Activated T-cell treated with anti-CD3 and anti-CD28 coated beads, Interleukin-2, amount 50 U/mL, for 72 hours (primary cell): Measurements from ENCODE around the gene BGLAP. TPM values are rescaled to one million over a fixed set of nuclear protein-coding genes. Genes with fewer than 3 reads are reported as not detected.

ENCODE experiments used
- ATAC-seq, 2 donors: fragments of 150-1000 bp; cut with Tn5 transposase; replicated peaks in 1 of 2; 2 replicates each; pipeline ENCODE4 v1.10.0; 2021; ENCODE audit warnings: moderate library complexity in 2 of 2, mild to moderate bottlenecking in 1 of 2
- DNase-seq, 2 donors: peaks; one replicate each; pipeline ENCODE4 v3.0.0; 2021 to 2022; ENCODE audit warnings: mixed read lengths in 1 of 2
- H3K27ac Mint-ChIP-seq: one replicate; pipeline ENCODE4 v1.8.0; 2022; ENCODE audit warnings: mild to moderate bottlenecking, moderate library complexity, mixed read lengths
- H3K27me3 Mint-ChIP-seq: one replicate; pipeline ENCODE4 v1.8.0; 2022; ENCODE audit warnings: low read depth, mixed read lengths
- H3K36me3 Mint-ChIP-seq, 2 donors: one replicate each; pipeline ENCODE4 v1.8.0; 2022; ENCODE audit warnings: mixed read lengths in 2 of 2, mild to moderate bottlenecking in 1 of 2; ENCODE audit not compliant: insufficient read depth in 2 of 2
- H3K4me1 Mint-ChIP-seq: one replicate; pipeline ENCODE4 v1.8.0; 2022; ENCODE audit warnings: low read depth, mixed read lengths
- H3K4me3 Mint-ChIP-seq, 2 donors: one replicate each; pipeline ENCODE4 v1.8.0; 2022; ENCODE audit warnings: mild to moderate bottlenecking in 2 of 2, mixed read lengths in 2 of 2, moderate library complexity in 2 of 2
- H3K9me3 Mint-ChIP-seq, 2 donors: one replicate each; pipeline ENCODE4 v1.8.0; 2022; ENCODE audit warnings: mixed read lengths in 2 of 2
- total RNA-seq, 2 donors: library from RNA; stranded (reverse); gene quantifications; one replicate each; pipeline ENCODE4 v1.2.3, GENCODE V29; 2022

BGLAP gene
- total RNA-seq = 1 to 10 TPM; 6.8 to 7.4 TPM

DNA sequence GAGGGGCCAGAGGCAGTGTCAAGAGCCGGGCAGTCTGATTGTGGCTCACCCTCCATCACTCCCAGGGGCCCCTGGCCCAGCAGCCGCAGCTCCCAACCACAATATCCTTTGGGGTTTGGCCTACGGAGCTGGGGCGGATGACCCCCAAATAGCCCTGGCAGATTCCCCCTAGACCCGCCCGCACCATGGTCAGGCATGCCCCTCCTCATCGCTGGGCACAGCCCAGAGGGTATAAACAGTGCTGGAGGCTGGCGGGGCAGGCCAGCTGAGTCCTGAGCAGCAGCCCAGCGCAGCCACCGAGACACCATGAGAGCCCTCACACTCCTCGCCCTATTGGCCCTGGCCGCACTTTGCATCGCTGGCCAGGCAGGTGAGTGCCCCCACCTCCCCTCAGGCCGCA is at the start of gene BGLAP:
BGLAP (plus strand) TSS at position 259 of the 400 bp plus-strand sequence; CDS start at position 307, 48 bp downstream.
- H3K27ac Mint-ChIP-seq = no peak within 1 kb of the TSS
- no peaks in the 10 kb centered on the region for H3K9me3 Mint-ChIP-seq
- peaks cover 6 to 13% of the 10 kb centered on the region in 2 donors for H3K36me3 Mint-ChIP-seq
- H3K27me3 Mint-ChIP-seq = peaks cover 8% of the 10 kb centered on the region
- peak in 1 of 2 donors; percentile 2 for ATAC-seq
- no peak within 1 kb of the TSS for H3K4me3 Mint-ChIP-seq
- DNase-seq = no peak
- H3K4me1 Mint-ChIP-seq = peaks cover 21% of the 10 kb centered on the region

DNA sequence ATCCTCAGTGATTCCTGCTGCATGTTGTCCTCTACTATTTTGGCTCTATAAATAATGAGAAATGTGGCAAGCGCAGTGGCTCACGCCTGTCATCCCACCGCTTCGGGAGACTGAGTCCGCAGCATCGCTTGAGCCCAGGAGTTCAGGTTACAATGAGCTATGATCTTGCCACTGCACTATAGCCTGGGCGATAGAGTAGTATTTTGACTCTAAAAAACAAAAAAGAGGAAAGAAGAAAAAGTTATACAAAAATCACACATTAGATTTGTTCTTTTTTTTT is 48.8 kb upstream of the BGLAP start:
- no peak for ATAC-seq
- DNase-seq = no peak
- Mint-ChIP-seq H3K9me3 (peaks cover 0 to 1% of the 10 kb centered on the region in 2 donors), H3K27ac (peak overlapping the region; percentile 84), H3K27me3 (no peaks in the 10 kb centered on the region), H3K4me3 (peak overlapping the region in 1 of 2 donors; percentile 93), H3K4me1 (no peaks in the 10 kb centered on the region), H3K36me3 (peaks cover 11 to 28% of the 10 kb centered on the region in 2 donors)

DNA sequence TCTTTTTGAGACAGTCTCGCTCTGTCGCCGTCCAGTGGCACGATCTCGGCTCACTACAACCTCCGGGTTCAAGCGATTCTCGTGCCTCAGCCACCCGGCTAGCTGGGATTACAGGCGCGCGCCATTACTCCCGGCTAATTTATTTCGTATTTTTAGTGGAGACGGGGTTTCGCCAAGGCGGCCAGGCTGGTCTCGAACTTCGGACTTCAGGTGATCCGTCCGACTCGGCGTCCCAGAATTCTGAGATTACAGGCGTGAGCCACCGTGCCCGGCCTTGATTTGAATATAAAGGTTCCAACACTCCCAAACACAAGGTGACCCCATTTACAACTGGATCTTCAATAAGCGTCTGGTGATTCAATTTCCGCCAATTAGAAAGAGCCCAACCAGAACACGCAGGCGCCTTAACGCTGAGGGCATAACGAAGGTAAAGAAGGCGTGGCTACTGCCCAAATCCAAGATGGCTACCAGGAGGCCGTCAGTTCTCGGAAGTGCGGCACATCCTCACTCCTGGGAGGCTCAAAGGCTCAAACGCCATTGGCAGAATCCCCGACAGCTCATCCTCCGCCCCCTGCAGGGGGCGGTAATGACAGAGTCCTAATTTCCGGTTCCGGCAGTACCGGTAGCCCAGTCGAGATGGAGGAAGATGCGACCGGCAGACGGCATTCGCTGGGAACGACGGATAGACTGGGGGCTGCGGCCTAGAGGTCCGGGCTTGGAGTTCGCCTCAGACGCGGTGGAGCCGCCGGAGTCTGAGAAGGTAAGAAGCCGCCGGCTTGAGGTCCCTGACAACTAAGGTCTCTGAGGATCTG is 48.3 kb upstream of the BGLAP start, which contains the start of gene SLC25A44:
SLC25A44 (plus strand) TSS at position 617 of the 812 bp plus-strand sequence. CDS start 5,744 bp downstream, outside the sequence.
- Mint-ChIP-seq H3K27ac (peak within 1 kb of the TSS; percentile 84), H3K4me1 (no peaks in the 10 kb centered on the region), H3K36me3 (peaks cover 13 to 31% of the 10 kb centered on the region in 2 donors), H3K9me3 (peaks cover 0 to 1% of the 10 kb centered on the region in 2 donors), H3K4me3 (peak within 1 kb of the TSS in 1 of 2 donors; percentile 93), H3K27me3 (no peaks in the 10 kb centered on the region)
- ATAC-seq (peak; percentile 92 to 94), DNase-seq (peak; percentile 97)

DNA sequence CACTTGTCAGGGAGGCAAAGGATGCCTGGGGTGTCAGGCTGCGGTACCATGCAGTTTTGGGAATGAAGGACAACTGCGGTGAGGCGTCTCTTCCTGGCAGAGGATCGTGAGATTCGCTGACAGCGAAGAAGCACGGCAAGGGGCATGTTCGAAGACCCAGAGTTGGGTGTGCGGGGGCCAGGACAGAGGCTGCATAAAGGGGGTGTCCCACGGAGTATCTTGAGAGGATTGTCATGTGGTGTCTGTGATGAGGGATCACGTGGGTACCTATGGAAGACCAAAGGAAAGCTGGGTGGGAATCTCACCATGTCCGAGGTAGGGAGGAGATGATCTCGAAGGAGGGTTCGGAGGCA is 47.7 kb upstream of the BGLAP start:
- Mint-ChIP-seq H3K36me3 (peaks cover 16 to 35% of the 10 kb centered on the region in 2 donors), H3K9me3 (peaks cover 0 to 1% of the 10 kb centered on the region in 2 donors), H3K4me3 (peak overlapping the region in 1 of 2 donors; percentile 93), H3K27me3 (no peaks in the 10 kb centered on the region), H3K4me1 (no peaks in the 10 kb centered on the region), H3K27ac (peak overlapping the region; percentile 84)
- DNase-seq (no peak), ATAC-seq (no peak)

DNA sequence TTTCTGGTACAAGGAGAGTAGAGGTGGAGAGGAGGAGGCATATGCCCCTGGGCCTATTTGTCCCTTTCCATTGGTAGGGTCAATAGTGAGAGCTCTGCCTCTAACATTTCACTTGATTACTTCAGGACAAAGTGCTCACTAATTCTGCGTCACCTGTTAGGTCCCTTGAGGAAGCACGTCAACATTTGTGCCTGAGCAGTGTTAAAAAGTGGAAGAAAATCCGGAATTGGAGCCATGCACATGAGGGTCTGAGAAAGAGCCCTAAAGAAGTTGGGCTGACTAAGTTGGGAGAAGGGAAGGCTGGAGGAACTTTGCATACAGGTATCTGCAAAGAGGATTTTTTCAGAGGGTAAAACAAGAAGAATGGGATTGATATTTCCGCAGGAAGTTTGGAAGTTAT is 46.1 kb upstream of the BGLAP start:
- ATAC-seq (no peak), DNase-seq (no peak)
- Mint-ChIP-seq H3K27me3 (no peaks in the 10 kb centered on the region), H3K36me3 (peaks cover 26 to 46% of the 10 kb centered on the region in 2 donors), H3K4me3 (peak overlapping the region in 1 of 2 donors; percentile 93), H3K4me1 (no peaks in the 10 kb centered on the region), H3K9me3 (no peaks in the 10 kb centered on the region), H3K27ac (peak overlapping the region; percentile 66)

DNA sequence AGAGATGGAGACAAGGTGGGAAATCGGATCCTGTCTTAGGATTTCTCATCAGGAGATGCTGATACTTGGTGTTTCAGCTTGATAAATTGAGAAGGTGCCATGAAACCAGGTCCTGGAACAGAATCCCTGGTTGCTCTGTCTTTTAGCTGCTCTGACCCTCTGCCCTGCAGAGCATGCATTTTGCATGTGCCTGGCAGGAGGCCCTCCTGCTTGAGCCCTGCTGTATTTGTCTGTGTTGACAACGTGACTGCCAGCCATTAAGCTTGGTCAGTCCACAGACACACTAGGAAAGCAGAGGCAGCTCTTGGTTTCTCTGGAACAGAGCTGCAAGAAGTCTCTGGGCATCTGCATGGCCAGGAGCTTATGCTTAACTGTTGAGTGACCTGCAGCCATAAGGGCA is 45.5 kb upstream of the BGLAP start:
- H3K4me1 Mint-ChIP-seq = no peaks in the 10 kb centered on the region
- no peak for ATAC-seq
- no peak for DNase-seq
- H3K9me3 Mint-ChIP-seq = no peaks in the 10 kb centered on the region
- H3K36me3 Mint-ChIP-seq = peaks cover 26 to 46% of the 10 kb centered on the region in 2 donors
- no peaks in the 10 kb centered on the region for H3K27me3 Mint-ChIP-seq
- peak overlapping the region in 1 of 2 donors; percentile 93 for H3K4me3 Mint-ChIP-seq
- peak overlapping the region; percentile 66 for H3K27ac Mint-ChIP-seq

DNA sequence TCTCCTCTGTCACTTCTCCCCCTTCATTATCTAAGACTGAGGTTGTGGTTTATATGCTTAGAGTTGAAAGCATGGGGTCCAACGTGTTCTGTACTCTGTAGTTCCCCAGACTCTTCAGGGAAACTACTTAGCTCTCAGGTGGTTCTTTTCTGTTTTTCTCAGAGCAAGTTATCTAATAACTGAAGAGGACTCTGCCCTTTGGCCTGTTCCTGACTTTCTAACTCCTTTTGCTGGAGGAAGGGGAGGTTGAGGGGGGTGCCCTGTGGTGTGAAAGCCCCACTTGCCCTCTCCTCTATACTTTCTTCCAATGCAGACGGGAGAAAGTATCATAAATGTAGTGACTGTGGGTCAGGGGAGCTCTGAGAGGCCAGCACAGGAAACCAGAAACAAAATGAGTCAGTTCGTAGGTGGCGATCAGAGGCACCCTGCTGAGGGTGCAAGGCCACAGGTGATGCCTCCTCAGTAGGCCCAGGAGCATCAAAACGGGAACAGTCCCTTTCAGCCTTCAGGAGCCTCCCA is 43.1 kb upstream of the BGLAP start:
- H3K27ac Mint-ChIP-seq = peak overlapping the region; percentile 95
- no peak overlapping the region for H3K4me3 Mint-ChIP-seq
- ATAC-seq (peak; percentile 86 to 88), DNase-seq (peak; percentile 68 to 71)
- peaks cover 3% of the 10 kb centered on the region for H3K4me1 Mint-ChIP-seq
- no peaks in the 10 kb centered on the region for H3K9me3 Mint-ChIP-seq
- peaks cover 25 to 36% of the 10 kb centered on the region in 2 donors for H3K36me3 Mint-ChIP-seq
- H3K27me3 Mint-ChIP-seq = no peaks in the 10 kb centered on the region

DNA sequence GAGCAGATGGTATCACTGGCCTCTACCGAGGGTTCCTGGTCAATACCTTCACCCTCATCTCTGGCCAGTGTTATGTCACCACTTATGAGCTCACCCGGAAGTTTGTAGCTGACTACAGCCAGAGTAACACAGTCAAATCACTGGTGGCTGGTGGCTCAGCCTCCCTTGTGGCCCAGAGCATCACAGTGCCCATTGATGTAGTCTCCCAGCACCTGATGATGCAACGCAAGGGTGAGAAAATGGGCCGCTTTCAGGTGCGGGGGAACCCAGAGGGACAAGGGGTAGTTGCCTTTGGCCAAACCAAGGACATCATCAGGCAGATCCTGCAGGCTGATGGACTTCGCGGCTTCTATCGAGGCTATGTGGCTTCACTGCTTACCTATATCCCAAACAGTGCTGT is 41.9 kb upstream of the BGLAP start:
- no peaks in the 10 kb centered on the region for H3K9me3 Mint-ChIP-seq
- no peaks in the 10 kb centered on the region for H3K27me3 Mint-ChIP-seq
- DNase-seq (no peak), ATAC-seq (peak; percentile 27 to 52)
- H3K4me1 Mint-ChIP-seq = peaks cover 13% of the 10 kb centered on the region
- H3K27ac Mint-ChIP-seq = peak overlapping the region; percentile 89
- H3K4me3 Mint-ChIP-seq = no peak overlapping the region
- H3K36me3 Mint-ChIP-seq = peaks cover 20 to 32% of the 10 kb centered on the region in 2 donors

DNA sequence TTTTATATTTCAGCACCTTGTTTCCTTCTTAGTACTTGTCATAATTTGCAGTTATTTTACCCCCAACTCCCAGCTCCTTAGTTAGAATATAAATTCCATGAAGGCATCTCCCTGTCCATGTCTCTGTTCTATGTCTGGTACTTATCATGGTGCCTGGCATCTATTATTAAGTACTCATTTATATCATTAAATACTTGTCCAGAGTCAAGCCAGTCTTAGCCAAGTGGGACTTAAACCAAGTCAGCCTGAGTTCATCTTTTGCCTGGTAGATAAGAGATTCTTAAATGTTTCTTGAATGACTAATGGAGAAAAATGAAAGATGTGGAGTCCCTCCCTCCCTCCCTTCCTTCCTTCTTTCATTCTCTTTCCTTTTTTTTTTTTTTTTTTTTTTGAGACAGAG is 38.7 kb upstream of the BGLAP start:
- DNase-seq (no peak), ATAC-seq (no peak)
- Mint-ChIP-seq H3K4me1 (peaks cover 31% of the 10 kb centered on the region), H3K36me3 (peaks cover 21 to 34% of the 10 kb centered on the region in 2 donors), H3K9me3 (no peaks in the 10 kb centered on the region), H3K4me3 (peak overlapping the region in 1 of 2 donors; percentile 56), H3K27me3 (no peaks in the 10 kb centered on the region), H3K27ac (no peak overlapping the region)

DNA sequence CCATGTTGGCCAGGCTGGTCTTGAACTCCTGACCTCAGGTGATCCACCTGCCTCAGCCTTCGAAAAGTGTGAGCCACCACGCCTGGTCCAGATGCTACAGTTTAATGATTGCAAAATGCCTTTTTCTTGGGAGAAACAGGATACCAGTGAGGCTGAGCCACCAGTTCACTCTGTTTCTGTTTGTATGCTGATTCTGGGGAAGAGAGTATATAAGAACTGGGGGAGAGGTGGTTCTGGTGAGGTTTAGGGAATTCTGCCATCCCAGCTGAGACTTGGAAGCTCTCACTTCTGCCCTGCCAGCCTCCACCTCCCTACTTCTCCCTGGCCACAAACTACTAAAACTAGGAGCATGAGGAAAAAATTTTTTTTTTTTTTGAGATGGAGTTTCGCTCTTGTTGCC is 37.3 kb upstream of the BGLAP start:
- ATAC-seq (no peak), DNase-seq (no peak)
- H3K9me3 Mint-ChIP-seq = no peaks in the 10 kb centered on the region
- no peak overlapping the region for H3K4me3 Mint-ChIP-seq
- H3K4me1 Mint-ChIP-seq = peaks cover 42% of the 10 kb centered on the region
- H3K27me3 Mint-ChIP-seq = no peaks in the 10 kb centered on the region
- H3K36me3 Mint-ChIP-seq = peaks cover 18 to 35% of the 10 kb centered on the region in 2 donors
- H3K27ac Mint-ChIP-seq = no peak overlapping the region

DNA sequence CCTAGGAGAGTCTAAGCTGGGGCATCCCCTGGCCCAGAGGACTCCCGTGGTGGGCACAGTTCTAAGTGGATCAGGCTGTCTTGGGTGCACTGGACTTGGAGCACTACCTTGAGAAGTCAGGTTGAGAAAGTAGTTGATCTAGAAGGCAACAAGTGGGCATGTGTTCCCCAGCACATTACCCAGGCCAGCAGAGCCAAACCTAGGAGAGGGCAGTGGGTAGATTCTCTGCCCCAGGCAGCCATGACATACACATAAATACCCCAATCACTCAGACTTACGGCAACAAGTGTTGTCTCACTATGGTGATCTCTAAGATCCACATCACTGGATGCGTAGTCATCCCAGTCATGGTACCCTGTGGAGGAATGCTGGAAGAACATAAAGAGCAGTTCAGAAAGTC is 30.7 kb upstream of the BGLAP start:
- Mint-ChIP-seq H3K9me3 (no peaks in the 10 kb centered on the region), H3K36me3 (peaks cover 17 to 42% of the 10 kb centered on the region in 2 donors), H3K27me3 (no peaks in the 10 kb centered on the region), H3K4me1 (peaks cover 48% of the 10 kb centered on the region), H3K4me3 (no peak overlapping the region), H3K27ac (peak overlapping the region; percentile 9)
- DNase-seq (no peak), ATAC-seq (no peak)

DNA sequence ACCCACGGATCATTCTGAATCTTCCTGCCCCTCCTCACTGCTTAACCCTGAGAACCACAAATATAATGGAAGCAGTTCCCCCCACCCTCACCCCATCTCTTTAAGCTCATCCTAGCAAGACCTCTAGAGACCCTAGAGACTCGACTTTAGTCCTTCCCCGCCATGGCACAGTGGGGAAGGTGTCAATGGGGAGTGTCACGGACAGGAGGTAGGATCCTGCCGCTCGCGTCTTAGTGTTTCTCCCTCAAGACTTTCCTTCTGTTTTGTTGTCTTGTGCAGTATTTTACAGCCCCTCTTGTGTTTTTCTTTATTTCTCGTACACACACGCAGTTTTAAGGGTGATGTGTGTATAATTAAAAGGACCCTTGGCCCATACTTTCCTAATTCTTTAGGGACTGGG is 29.9 kb upstream of the BGLAP start:
- no peaks in the 10 kb centered on the region for H3K27me3 Mint-ChIP-seq

DNA sequence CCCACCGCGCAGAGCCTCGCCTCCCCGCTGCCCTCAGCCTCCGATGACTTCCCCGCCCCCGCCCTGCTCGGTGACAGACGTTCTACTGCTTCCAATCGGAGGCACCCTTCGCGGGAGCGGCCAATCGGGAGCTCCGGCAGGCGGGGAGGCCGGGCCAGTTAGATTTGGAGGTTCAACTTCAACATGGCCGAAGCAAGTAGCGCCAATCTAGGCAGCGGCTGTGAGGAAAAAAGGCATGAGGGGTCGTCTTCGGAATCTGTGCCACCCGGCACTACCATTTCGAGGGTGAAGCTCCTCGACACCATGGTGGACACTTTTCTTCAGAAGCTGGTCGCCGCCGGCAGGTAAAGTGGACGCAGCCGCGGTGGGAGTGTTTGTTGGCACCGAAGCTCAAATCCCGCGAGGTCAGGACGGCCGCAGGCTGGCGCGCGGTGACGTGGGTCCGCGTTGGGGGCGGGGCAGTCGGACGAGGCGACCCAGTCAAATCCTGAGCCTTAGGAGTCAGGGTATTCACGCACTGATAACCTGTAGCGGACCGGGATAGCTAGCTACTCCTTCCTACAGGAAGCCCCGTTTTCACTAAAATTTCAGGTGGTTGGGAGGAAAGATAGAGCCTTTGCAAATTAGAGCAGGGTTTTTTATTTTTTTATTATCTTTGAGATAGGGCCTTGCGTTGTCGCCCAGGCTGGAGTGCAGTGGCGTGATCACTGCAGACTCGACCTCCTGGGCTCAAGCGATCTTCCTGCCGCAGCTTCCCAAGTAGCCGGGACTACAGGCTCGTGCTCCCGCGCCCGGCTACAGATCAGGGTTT is 28.9 kb upstream of the BGLAP start, which contains the start of gene PMF1:
PMF1 (plus strand) TSS at position 175 of the 811 bp plus-strand sequence; CDS start at position 184, 9 bp downstream.
- H3K36me3 Mint-ChIP-seq = peaks cover 15 to 40% of the 10 kb centered on the region in 2 donors

More for the DNA sequence above, 29.9 kb upstream of the BGLAP start:
- Mint-ChIP-seq H3K4me3 (peak overlapping the region; percentile 84 to 97), H3K4me1 (peaks cover 52% of the 10 kb centered on the region), H3K9me3 (no peaks in the 10 kb centered on the region), H3K36me3 (peaks cover 17 to 42% of the 10 kb centered on the region in 2 donors), H3K27ac (peak overlapping the region; percentile 96)
- ATAC-seq (no peak), DNase-seq (no peak)

More for the DNA sequence above, 28.9 kb upstream of the BGLAP start, which contains the start of gene PMF1:
- Mint-ChIP-seq H3K27ac (peak within 1 kb of the TSS; percentile 96), H3K4me3 (peak within 1 kb of the TSS; percentile 84 to 97), H3K4me1 (peaks cover 53% of the 10 kb centered on the region), H3K27me3 (no peaks in the 10 kb centered on the region), H3K9me3 (no peaks in the 10 kb centered on the region)
- peak; percentile 86 to 91 for ATAC-seq
- DNase-seq = peak; percentile 97
